ENCODE measurements around the gene DHRS7.
"Not testable (repeated sequence)": the region's sequence is repeated elsewhere in the genome, so short reads cannot be mapped to it uniquely, and the experiment has no call there.

The DHRS7 gene

GRCh38 chr14:60163693-60164092 is 1.5 kb downstream of the DHRS7 start:
- no peak for DNase-seq
- intact Hi-C loops (cut with DNase I), result no loop called here

GRCh38 chr14:60161196-60162107 is 3.7 kb downstream of the DHRS7 start:
- intact Hi-C loops (cut with DNase I), result no loop called here
- no peak for DNase-seq

- DNase-seq, result no peak
- intact Hi-C loops (cut with DNase I), result no loop called here
These were observed 4.8 kb downstream of the DHRS7 start for GRCh38 chr14:60160422-60160821.

- DNase-seq, result no peak
- intact Hi-C loops (cut with DNase I), result no loop called here
These were observed 10.5 kb downstream of the DHRS7 start for GRCh38 chr14:60154671-60155070.

- peak in 2 of 42 donors; percentile 13 to 50 for DNase-seq
- intact Hi-C loops (cut with DNase I), result no loop called here
These were observed 11.2 kb downstream of the DHRS7 start for GRCh38 chr14:60153991-60154390.

- intact Hi-C loops (cut with DNase I), result no loop called here
- DNase-seq, result peak; percentile 27 to 85 (median 66)
These were observed 13.5 kb downstream of the DHRS7 start for GRCh38 chr14:60151715-60152114.

GRCh38 chr14:60134702-60135101 is 30.5 kb downstream of the DHRS7 start:
- intact Hi-C loops (cut with DNase I), result no loop called here
- DNase-seq, result no peak

- DNase-seq, result no peak
- intact Hi-C loops (cut with DNase I), result no loop called here
These were observed 31.7 kb downstream of the DHRS7 start for GRCh38 chr14:60133487-60133886.

- intact Hi-C loops (cut with DNase I), result no loop called here
- no peak for DNase-seq
These were observed 39.3 kb downstream of the DHRS7 start for GRCh38 chr14:60125918-60126317.

- intact Hi-C loops (cut with DNase I), result no loop called here
- DNase-seq, result no peak
These were observed 49.0 kb downstream of the DHRS7 start for GRCh38 chr14:60116181-60116580.

- intact Hi-C loops (cut with DNase I), result no loop called here
- no peak for DNase-seq
These were observed 50.3 kb downstream of the DHRS7 start for GRCh38 chr14:60114881-60115280.

- no peak for DNase-seq
- intact Hi-C loops (cut with DNase I), result no loop called here
These were observed 53.5 kb downstream of the DHRS7 start for GRCh38 chr14:60111732-60112131.

GRCh38 chr14:60107477-60107876 is 57.7 kb downstream of the DHRS7 start:
- DNase-seq, result no peak
- intact Hi-C loops (cut with DNase I), result no loop called here

- intact Hi-C loops (cut with DNase I), result no loop called here
- DNase-seq, result peak in 25 of 42 donors; percentile 6 to 70 (median 23)
These were observed 58.9 kb downstream of the DHRS7 start for GRCh38 chr14:60106339-60106738.

- intact Hi-C loops (cut with DNase I), result no loop called here
- DNase-seq, result no peak
These were observed 62.8 kb downstream of the DHRS7 start for GRCh38 chr14:60102389-60102788.

- no peak for DNase-seq
- intact Hi-C loops (cut with DNase I), result no loop called here
These were observed 63.4 kb downstream of the DHRS7 start for GRCh38 chr14:60101786-60102185.

GRCh38 chr14:60099855-60100254 is 65.3 kb downstream of the DHRS7 start:
- DNase-seq; intact Hi-C loops (cut with DNase I): not testable (repeated sequence)

GRCh38 chr14:60097974-60098373 is 67.2 kb downstream of the DHRS7 start:
- no peak for DNase-seq
- intact Hi-C loops (cut with DNase I), result no loop called here

GRCh38 chr14:60095781-60096450 is 69.3 kb downstream of the DHRS7 start:
- intact Hi-C loops (cut with DNase I), result no loop called here
- DNase-seq, result no peak

GRCh38 chr14:60095231-60095630 is 70.0 kb downstream of the DHRS7 start:
- DNase-seq, result no peak
- intact Hi-C loops (cut with DNase I), result no loop called here

All from head of caudate nucleus (tissue), 42 donors.